ENCODE results near the gene AHR.
"Not testable (repeated sequence)": the region's sequence is repeated elsewhere in the genome, so short reads cannot be mapped to it uniquely, and the experiment has no call there.

- not testable (repeated sequence) for TF ChIP-seq CTCF (IDR thresholded peaks at IDR 0.05; ENCODE audit: low read length); EZH2 (IDR thresholded peaks at IDR 0.05; ENCODE audit: borderline replicate concordance, low read length)
Observed at GRCh38 chr7:17350321-17350720, 51.9 kb downstream of the AHR start.

Data from OCI-LY1 (cell line).